Right ventricle myocardium inferior (tissue), 1 donor: ENCODE measurements around the gene MAML3. TPM values are rescaled to one million over a fixed set of nuclear protein-coding genes. Genes with fewer than 3 reads are reported as not detected.

Experiments
- ATAC-seq: fragments of 200-7000 bp; cut with Tn5 transposase; one replicate; pipeline ENCODE4 v1.9.1; 2020; ENCODE audit warnings: mild to moderate bottlenecking, moderate library complexity
- DNase-seq: peaks from one replicate; pipeline ENCODE4 v3.0.0; 2021; ENCODE audit errors: missing footprints
- intact Hi-C: fragments of 100-400 bp; cut with DNase I; formaldehyde crosslinking; loops from one replicate; pipeline ENCODE4 v1.11.0; 2022
- total RNA-seq: library from RNA; stranded (reverse); fragmentation: NEBNext Ultra II Directional; extraction: Animal tissue kit (Norgen Biotek cat#: 25700); gene quantifications from one replicate; pipeline ENCODE4 v1.2.1, GENCODE V29; 2021
- donor health status: DM: no; HTN: yes; CAD: no; lungs with severe emphysema.

The MAML3 gene
- total RNA-seq, 1 donor from 2014 or later = 2.3 TPM

DNA sequence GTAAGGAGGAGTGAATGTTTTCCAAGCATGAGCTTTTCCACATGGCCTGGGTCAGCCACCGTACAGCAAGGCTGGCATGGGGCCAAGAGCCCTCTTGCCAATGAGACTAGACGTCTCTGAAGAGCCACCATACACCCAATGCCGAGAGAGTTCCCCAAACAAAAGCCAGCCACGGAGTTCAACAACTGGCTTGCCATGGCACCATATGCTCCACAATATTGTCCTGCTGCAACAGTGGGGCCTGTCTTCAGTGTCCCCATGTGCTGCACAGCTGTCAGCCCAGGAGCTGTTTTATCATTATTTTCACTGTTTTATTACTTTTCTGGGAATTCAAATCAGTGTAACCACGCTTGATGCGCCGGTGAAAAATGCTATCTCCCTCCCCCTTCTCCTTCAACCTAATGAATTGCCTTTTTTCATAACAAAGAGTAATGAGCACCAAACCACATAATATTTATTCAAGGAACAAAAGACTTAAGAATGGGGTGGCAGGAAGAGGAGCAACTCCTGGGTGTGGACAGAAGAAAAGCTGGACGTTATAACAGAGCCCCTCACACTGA, 18.4 kb downstream of the MAML3 start:
- peak; percentile 79 for DNase-seq
- intact Hi-C loops = no loop called here
- peak; percentile 69 for ATAC-seq

DNA sequence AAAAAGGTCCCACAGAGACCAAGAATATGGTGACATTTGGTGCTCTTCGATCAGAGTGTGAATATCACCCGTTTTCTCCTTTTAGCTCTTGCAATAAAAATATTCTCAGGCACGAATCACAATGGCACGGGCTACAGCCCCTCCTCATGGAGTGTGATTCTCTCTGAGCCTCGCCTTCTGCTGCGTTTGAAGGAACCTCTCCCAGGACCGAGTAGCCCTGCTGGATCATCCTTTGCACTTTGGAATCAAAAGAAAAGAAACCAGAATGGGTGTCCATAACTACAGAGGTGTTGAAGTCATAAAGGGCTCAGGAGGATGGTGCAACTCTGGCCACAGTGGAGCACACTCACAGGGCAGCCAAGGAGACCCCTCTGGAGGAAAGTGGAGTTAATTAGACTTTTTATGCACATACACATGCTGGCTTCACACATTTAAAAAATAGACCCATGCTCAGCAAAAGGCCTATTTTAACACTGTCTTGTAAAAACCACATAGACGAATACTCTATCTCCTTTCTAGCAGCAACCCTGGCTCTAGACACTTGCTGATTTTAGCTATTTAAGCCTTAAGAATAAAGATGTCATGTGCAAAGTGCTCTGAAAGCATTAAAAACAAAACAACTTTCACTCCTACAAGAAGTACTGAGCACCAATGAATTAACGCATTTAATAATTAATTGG, 19.1 kb downstream of the MAML3 start:
- ATAC-seq (no peak), DNase-seq (no peak)
- intact Hi-C loops = no loop called here

DNA sequence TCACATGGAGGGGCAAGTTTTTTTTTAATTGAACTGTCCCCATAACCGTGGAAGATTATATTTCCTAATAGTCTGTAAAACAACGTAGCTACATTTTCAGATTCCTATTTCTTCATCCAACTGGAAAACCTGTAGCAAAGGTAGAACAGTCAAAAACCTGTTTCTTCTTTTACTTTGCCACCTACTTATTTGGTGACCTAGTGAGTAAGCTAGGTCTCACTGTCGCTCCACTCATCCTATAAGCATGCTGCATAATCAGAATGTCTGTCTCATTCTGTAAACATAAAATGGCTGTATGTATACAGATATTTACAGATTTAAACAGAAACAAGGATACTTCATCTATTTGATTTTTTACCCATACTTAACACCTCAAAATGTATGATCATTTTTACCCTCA, 20.4 kb downstream of the MAML3 start:
- ATAC-seq (no peak), DNase-seq (no peak)
- intact Hi-C loops = no loop called here

DNA sequence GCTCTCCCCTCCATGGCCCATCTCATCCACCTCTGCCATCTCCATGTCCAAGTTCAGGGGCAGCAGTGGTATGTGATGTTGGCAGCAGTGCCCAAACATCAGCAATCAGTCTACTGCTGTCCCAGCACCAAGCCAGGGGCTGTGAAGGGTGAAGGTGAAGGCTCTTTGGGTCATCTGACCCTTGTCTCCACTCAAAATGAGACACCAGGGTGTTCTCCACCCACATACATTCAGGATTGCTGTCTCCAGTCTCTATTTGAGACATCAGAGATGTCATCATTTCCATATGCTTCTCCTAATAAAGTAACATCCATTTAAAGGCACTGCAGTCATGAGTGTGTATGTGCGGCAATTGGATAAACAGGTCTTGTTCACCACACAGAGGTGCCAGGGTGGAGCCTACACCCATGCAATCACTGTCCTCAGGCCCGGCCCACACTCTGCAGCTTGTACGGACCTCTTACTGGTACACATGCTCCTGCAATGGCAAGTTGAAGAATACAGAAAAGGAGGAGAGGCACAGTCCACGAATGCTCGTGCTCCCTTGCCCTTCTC, 22.2 kb downstream of the MAML3 start:
- ATAC-seq (no peak), DNase-seq (no peak)
- intact Hi-C loops = no loop called here

DNA sequence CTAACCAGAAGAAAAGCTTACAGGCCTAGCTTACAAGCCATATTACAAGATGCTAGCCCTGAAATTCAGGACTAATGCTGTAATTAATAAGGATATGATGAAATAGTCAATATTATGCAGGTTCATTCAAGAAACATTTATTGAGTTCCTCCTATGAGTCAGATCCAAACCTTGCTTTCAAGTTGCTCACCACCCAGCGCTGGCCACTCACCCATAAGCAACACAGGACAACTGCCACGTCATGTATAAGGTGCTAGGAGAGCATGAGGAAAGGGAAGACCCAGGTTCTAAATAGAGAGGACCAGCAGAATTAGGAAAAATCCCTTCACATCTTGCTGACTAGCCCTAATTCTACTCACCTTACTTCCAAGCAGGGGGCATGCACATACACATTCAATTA, 23.3 kb downstream of the MAML3 start:
- intact Hi-C loops = no loop called here
- DNase-seq (no peak), ATAC-seq (no peak)

DNA sequence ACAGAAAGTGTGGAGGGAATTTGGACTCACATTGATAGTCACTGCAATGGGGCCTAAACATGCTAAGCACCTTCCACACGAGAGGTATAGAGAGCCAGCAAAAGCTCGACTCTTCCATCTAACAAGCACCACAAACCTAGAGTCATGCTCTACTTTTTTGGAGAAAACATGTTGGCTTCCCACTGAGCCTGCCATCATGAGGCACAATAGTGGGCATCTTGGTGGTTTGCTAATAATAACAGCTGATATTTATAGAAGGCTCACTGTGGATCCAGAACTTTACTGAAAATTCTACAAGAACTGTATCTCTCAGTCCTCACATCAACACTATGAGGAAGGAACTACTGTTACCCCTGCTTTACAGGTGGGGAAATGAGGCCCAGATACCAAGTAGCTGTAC, 26.6 kb downstream of the MAML3 start:
- intact Hi-C loops = no loop called here
- DNase-seq = no peak
- no peak for ATAC-seq

DNA sequence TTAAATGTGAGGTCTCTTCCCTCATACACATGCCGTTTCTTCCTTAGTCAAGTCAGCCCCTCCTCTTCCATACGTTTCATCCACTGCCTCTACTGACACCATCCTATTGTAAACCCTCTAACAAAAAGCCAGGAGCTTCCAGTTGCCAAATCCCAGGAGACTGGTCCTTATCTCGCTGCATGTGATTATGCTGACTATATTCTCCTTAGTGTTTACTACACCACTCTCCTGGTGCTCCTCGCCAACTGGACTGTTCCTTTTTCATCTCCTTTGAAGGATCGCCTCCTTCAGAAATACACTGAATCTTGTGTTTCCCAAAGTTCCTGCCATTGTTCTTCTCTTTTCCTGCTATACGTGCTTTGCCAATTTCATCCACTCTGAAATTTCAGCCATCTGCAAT, 27.7 kb downstream of the MAML3 start:
- intact Hi-C loops = no loop called here
- DNase-seq = no peak
- no peak for ATAC-seq

DNA sequence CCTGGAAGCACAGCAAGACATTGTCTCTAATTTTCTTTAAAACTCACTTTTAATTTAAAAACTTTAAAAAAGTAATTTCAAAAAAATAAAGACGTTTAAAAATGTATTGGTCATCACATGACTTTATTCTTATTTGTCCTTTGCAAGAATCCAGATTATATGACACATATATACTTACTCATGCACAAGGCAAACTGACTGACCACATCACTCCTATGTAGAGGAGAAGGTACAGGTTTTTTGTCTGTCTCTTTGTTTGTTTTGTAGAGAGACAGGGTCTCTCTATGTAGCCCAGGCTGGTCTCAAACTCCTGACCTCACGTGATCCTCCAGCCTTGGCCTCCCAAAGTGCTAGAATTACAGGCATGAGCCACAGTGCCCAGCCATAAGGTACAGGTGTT, 28.6 kb downstream of the MAML3 start:
- intact Hi-C loops = no loop called here
- ATAC-seq = no peak
- DNase-seq = no peak

DNA sequence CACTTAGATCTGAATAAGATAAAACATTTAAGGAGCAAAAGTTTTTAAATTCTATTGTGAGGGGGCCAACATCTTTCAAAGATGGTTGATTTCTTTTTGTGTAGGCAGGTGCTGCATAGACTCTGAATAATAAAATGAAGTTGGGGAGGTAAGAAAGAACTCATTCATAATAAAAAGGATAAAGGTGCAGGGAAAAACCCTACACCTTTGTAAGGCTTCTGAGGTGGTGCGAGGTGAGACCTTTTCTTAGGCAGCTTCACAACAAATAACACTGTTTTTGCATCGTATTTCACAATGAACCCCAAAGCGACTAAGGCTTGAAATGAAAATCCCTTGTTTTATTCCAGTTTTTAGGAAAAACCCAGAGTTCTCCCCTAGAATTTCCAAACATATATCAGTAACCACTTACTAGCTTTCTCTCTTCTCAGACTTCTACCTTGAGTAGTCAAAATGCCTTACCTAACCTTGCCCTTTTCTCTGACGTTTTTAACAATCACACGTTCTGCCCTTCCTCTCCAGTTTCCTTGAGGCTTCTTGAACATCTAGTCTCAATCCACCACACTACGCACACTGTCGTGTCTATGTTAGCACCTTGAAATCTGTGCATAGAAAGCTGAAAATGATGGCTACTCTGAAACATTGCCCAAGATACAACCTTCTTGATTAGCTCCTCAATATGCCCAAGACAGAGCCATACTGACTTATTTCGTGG, 30.2 kb downstream of the MAML3 start:
- no peak for ATAC-seq
- intact Hi-C loops = no loop called here
- DNase-seq = no peak

DNA sequence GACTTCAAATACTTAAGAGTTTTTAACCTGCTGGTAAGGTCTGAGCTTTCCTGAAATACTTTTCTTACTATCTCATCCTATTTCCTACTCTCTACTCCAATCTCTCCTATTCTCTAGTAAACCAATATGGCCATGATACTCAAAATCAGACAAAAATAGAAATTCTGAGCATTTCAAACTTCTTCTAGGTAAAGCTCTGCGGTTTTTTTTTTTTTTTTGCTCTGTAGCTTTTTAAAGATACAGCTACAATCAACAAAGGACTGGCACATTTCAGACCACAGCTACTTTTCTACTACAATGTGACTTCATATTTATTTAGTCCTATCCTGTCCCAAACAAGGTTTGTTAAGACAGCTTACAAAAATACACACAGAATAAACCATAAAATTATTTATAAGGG, 31.1 kb downstream of the MAML3 start:
- intact Hi-C loops = no loop called here
- ATAC-seq (no peak), DNase-seq (no peak)

DNA sequence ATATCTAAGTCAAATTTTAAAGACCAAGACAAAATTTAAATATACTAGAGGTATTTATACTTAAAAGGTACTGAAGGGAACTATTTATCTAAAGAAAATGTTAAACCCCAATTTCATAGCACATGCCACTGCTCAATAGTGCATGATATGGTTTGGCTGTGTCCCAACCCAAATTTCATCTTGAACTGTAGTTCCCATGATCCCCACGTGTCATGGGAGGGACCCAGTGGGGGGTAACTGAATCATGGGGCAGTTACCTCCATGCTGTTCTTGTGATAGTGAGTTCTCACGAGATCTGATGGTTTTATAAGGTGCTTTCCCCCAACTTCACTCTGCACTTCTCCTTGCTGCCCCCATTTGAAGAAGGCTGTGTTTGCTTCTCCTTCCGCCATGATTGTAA, 32.3 kb downstream of the MAML3 start:
- no peak for ATAC-seq

DNA sequence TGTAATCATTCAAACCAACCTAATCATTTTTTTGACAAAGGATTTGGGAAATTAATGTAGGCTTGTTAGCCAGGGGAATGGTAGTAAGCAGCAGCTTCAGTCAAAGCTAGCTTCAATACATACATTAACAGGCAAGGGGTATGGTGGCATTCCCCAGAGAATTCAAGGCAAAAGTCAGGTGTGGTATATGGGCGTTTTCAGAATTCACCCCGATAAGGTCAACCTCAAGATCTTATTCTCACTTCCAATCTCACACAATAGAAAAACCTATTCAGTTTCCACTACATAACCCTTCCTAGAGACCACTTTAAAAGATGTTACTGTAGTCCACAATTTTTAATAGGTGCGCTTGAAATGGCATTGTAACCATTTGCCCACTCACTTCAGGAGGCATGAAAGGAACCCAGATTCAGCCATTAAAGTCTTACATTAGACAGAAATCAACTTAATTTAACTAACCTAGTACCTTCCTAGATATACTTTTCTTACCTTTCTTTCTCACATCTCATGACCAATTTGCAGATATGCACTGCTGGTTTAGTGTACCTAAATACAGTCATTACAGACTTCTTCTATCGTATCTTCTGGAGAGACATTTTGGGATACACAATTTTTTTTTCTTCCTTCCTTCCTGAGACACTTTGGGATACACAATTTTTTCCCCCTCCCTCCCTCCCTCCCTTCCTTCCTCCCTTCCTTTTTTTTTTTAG, 34.9 kb downstream of the MAML3 start:
- ATAC-seq (no peak), DNase-seq (no peak)
- intact Hi-C loops = no loop called here

More for the DNA sequence above, 32.3 kb downstream of the MAML3 start:
- no peak for DNase-seq
- intact Hi-C loops = no loop called here

DNA sequence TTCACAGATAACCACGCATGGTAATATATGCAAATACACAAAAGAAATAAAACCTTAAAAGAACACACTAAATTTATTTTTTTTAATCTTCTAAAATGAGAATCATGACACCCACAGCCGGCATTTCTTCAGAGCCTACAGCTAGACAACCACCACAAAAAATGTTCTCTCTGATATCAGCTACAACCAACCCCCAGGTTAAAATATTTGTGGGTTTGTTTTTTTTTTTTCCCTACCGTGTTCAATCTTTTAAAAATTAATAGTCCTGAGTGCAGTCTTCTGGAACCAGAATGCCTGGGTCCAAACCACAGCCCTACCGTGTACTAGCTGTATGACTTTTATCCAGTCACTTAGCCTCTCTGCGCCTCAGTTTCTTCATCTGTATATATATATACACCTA, 36.0 kb downstream of the MAML3 start:
- ATAC-seq (no peak), DNase-seq (no peak)
- intact Hi-C loops = no loop called here

DNA sequence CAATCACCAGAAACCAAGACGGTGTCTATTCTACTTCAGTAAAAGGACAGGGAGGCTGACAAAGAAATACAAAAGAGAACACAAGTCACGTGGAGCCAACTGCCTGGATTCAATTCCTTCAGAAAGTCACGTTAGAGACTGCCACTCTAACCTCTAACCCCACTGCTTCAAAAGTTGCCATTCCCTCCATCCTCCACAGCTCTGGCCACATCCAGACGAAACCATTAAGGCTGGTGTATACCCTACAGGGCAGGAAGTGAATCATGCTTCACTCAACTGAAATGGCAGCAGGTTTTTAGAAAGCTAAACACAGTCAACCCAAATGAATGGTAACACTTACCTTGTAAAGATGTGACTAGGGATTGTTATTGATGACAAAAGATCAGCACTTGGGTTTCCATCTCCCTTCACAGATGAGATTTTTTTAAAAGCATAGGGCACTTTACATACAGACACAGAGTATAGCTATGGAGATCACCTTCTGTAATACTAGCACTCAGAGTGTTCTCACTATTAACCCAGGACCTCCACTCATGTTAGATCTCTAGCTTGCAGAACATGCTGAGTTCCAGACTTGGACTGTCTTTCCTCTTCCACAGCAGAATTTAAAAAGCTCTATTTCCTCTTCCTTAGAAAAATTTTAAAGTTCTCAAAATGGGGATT, 37.4 kb downstream of the MAML3 start:
- DNase-seq = no peak
- ATAC-seq = no peak
- intact Hi-C loops = no loop called here

DNA sequence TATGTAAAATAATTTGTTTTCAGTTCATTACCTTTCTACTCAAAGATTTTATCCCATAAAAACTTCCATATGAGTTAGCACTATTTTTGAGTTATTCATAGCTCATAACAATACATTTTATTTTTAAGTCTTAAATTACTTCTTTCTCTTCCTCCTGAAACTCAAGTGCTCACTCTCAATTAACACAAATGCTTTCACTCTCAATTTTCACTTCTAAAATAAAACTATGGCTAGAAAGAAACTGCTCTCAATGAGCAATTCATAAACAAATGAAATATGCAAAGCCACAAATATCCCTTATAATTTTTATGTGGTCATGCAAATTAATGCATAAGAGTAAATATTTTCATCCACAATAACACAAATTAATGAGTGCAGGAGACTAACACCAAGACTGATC, 38.8 kb downstream of the MAML3 start:
- DNase-seq = no peak
- ATAC-seq = no peak
- intact Hi-C loops = no loop called here

DNA sequence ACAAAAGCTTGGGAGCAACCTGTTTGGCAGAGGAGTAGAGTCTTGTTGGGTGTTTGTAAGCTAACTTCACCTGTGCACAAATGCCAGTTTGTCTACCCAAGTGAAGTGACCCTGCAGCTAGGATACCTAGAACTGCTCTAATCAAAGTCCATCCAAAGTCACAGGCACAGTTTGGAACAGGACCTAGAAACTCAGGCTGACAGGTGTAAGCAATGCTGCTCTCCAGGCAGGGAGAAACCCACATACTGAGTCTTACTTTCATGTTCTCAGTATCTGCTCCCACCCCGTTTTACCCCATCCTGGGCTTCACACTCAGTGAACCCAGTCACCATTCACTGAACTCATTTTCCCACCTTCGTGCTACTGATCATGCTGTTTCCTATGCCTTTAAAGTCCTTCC, 40.3 kb downstream of the MAML3 start:
- ATAC-seq (no peak), DNase-seq (no peak)
- intact Hi-C loops = no loop called here

DNA sequence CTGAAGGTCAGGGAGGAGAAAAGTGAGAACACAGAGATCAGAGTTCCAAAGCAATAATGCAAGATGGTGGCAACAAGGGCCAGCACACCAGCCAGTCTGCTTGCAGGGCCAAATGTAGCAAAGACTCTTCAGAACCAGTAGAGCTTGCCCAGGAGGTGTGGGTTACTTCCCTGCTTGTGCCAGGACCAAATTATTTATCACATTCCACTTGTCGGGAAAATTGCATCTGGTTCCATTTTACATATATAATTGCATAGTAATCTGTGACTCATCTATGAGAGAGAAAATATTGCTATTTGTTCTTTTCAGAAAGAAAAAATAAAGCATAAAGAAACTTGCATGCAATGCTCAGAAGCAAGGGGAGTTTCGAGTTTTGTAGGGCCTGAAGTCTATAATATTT, 41.4 kb downstream of the MAML3 start:
- intact Hi-C loops = no loop called here
- no peak for DNase-seq
- ATAC-seq = no peak

DNA sequence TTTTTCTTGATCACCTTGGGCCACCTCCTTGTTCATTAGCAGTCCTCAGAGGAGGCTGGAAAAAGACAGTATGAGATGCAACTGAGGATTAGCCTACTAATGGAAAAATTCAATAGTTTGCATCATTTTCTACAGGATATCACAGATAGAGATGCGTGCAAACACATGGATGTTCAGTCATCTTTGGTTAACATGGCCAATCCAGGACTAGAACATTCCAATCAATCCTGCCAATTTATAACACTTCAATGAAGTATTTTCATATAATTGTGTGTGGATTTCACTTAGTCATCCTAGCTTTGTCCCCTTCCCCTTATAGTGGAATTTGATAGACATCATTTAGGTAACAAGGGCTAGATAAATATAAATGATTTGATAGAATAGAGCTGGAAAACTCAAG, 42.7 kb downstream of the MAML3 start:
- intact Hi-C loops = no loop called here
- ATAC-seq (no peak), DNase-seq (no peak)

DNA sequence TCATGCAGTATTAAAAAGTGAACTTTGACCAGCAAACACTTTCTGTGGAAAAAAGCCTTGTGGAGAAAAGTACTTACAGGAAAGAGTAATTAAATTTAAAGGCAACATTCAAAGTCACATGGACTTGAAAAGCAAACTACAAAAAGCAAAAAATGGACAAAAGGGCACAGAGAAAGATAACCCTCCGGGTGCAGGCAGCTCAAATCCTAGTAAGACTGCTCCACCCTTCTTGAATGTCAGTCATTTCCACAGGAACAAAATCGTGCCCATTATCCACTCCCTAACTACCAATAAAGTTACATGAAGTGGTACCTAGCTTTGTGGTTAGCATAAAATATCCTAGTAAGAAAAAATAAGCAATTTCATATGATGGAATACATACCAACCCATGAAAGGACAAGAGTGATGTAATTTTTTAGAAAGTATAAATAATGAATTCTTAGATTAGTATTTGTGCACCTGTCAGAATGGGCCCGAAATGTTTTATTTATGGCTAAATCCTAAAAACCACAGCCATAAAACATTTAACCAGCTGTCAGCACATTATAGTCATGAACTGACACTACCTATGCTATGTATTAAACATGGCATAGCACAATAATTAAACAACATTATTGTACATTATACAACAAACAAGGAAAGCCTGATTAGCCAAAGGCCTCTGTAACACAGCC, 43.3 kb downstream of the MAML3 start:
- intact Hi-C loops = no loop called here
- ATAC-seq (no peak), DNase-seq (no peak)
